ENCODE data around the gene CSNK1D.

DNA sequence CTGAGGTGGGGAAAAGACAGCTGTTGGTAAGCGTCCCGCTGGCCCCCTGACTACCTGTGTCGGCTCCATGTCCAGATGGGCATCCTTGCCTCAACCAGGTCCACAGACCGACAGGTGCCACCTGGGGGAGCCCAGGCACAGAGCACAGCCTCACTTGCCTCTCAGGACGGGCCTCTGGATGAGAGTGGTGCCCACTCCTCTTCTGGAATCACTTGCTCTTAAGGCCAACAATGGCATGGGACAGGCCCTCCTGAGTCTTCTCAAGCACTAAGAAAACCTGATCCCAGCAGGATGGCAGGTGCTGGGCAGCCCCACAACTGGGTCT lies 27.5 kb downstream of the CSNK1D start:
- no peak for TF ChIP-seq POLR2A (IDR thresholded peaks at IDR 0.05)
- TF ChIP-seq, protein P1, sequence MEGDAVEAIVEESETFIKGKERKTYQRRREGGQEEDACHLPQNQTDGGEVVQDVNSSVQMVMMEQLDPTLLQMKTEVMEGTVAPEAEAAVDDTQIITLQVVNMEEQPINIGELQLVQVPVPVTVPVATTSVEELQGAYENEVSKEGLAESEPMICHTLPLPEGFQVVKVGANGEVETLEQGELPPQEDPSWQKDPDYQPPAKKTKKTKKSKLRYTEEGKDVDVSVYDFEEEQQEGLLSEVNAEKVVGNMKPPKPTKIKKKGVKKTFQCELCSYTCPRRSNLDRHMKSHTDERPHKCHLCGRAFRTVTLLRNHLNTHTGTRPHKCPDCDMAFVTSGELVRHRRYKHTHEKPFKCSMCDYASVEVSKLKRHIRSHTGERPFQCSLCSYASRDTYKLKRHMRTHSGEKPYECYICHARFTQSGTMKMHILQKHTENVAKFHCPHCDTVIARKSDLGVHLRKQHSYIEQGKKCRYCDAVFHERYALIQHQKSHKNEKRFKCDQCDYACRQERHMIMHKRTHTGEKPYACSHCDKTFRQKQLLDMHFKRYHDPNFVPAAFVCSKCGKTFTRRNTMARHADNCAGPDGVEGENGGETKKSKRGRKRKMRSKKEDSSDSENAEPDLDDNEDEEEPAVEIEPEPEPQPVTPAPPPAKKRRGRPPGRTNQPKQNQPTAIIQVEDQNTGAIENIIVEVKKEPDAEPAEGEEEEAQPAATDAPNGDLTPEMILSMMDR (IDR thresholded peaks at IDR 0.05), result no peak

All from body of pancreas (tissue), 4 donors.